Measurements from ENCODE around the gene OSBPL5.

DNA sequence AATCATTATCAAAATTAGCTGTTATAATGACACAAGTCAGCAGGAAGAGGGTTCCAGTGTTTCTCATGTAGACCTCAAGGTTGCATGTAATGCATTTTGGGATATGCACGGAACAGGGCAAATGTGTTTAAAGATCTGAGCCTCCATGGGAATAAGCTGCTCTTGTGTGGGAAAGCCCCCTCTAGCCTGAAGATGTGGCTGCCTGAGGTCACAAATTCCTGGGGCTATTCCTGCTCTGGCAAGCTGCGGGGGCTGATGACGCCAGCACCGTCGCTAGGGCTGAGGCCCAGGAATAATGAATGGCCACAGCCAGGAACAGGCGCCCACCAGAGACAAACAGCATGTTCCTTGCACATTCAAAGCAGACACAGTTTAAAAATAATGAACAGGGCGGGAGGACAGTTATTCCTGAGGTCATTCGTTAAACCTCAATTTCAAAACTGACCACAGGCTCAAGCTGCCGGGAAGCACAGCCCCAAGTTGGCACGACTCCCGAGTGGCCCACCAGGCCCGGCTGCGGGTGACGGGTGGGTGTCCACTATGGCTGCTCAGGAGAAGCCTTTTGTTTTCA lies 11.7 kb downstream of the OSBPL5 start:
- TF ChIP-seq POLR2A (IDR thresholded peaks at IDR 0.05; ENCODE audit: extremely low read depth, insufficient read length) (no peak), MYC (IDR thresholded peaks at IDR 0.05; ENCODE audit: low read depth, low read length) (peak; percentile 53)
- TF ChIP-seq, protein P1, sequence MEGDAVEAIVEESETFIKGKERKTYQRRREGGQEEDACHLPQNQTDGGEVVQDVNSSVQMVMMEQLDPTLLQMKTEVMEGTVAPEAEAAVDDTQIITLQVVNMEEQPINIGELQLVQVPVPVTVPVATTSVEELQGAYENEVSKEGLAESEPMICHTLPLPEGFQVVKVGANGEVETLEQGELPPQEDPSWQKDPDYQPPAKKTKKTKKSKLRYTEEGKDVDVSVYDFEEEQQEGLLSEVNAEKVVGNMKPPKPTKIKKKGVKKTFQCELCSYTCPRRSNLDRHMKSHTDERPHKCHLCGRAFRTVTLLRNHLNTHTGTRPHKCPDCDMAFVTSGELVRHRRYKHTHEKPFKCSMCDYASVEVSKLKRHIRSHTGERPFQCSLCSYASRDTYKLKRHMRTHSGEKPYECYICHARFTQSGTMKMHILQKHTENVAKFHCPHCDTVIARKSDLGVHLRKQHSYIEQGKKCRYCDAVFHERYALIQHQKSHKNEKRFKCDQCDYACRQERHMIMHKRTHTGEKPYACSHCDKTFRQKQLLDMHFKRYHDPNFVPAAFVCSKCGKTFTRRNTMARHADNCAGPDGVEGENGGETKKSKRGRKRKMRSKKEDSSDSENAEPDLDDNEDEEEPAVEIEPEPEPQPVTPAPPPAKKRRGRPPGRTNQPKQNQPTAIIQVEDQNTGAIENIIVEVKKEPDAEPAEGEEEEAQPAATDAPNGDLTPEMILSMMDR (IDR thresholded peaks at IDR 0.05; ENCODE audit: low read depth, low read length), result no peak
- TF ChIP-seq, protein P2, sequence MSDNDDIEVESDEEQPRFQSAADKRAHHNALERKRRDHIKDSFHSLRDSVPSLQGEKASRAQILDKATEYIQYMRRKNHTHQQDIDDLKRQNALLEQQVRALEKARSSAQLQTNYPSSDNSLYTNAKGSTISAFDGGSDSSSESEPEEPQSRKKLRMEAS (IDR thresholded peaks at IDR 0.05; ENCODE audit: low read depth, low read length), result peak; percentile 63

Data from NB4 (cell line).